WTC11 (cell line): ENCODE data around the gene DHX40. TPM values are rescaled to one million over a fixed set of nuclear protein-coding genes. Genes with fewer than 3 reads are reported as not detected.

Source experiments
- ATAC-seq: fragments of 200-7000 bp; cut with Tn5 transposase; 2 replicates; pipeline ENCODE4 v1.10.0; 2021; ENCODE audit warnings: mild to moderate bottlenecking, moderate library complexity
- CTCF ChIA-PET: fragments of 300-600 bp; sonication (Branson Sonifier 250); formaldehyde crosslinking; loops from one replicate; lab custom pipeline; 2021; ENCODE audit warnings: antibody characterized with exemption; lab: Charles Lee
- POLR2A ChIA-PET: fragments of 350-600 bp; sonication (Branson Sonifier 250); formaldehyde crosslinking; loops from one replicate; lab custom pipeline; 2021; ENCODE audit warnings: antibody characterized with exemption; lab: Charles Lee
- DNase-seq: peaks from one replicate; pipeline ENCODE4 v3.0.0; 2021; ENCODE audit warnings: low spot score
- H3K27ac Mint-ChIP-seq: 2 replicates; pipeline ENCODE4 v1.8.0; 2021; ENCODE audit warnings: mixed read lengths
- H3K27me3 Mint-ChIP-seq: 2 replicates; pipeline ENCODE4 v1.8.0; 2021; ENCODE audit warnings: low read depth, mild to moderate bottlenecking, moderate library complexity, mixed read lengths
- H3K36me3 Mint-ChIP-seq: 2 replicates; pipeline ENCODE4 v1.8.0; 2021; ENCODE audit warnings: mixed read lengths
- H3K4me1 Mint-ChIP-seq: 2 replicates; pipeline ENCODE4 v1.8.0; 2022; ENCODE audit warnings: mixed read lengths
- H3K4me3 Mint-ChIP-seq: 2 replicates; pipeline ENCODE4 v1.8.0; 2021; ENCODE audit warnings: mild to moderate bottlenecking, moderate library complexity, mixed read lengths
- H3K9me3 Mint-ChIP-seq: 2 replicates; pipeline ENCODE4 v1.8.0; 2021; ENCODE audit warnings: mixed read lengths
- ATF1 ChIP-seq: sonication (generic); formaldehyde crosslinking; IDR thresholded peaks from 2 replicates; pipeline ENCODE4 v1.8.1; 2023; ENCODE audit warnings: mild to moderate bottlenecking, moderate library complexity, missing genetic modification reagents
- ETV6 ChIP-seq: sonication (generic); formaldehyde crosslinking; IDR thresholded peaks from 2 replicates; pipeline ENCODE4 v1.8.1; 2022; ENCODE audit warnings: mild to moderate bottlenecking, missing genetic modification reagents
- GABPB1 ChIP-seq: sonication (generic); formaldehyde crosslinking; IDR thresholded peaks from 2 replicates; pipeline ENCODE4 v1.8.1; 2023; ENCODE audit warnings: mild to moderate bottlenecking, missing genetic modification reagents
- SOX15 ChIP-seq: fragments of 250-450 bp; sonication (Bioruptor Pico); IDR thresholded peaks from 2 replicates; pipeline ENCODE4 v1.9.0; 2021; ENCODE audit warnings: mild to moderate bottlenecking
- ZNF396 ChIP-seq: fragments of 250-450 bp; sonication (Bioruptor Pico); IDR thresholded peaks from 2 replicates; pipeline ENCODE4 v1.8.0; 2021; ENCODE audit warnings: mild to moderate bottlenecking, moderate library complexity, borderline replicate concordance
- total RNA-seq: library from RNA; stranded (reverse); gene quantifications from 3 replicates; pipeline ENCODE4 v1.2.3, GENCODE V29; 2021
- TF ChIP-seq, protein P1 (sequence below): sonication (generic); formaldehyde crosslinking; conservative IDR thresholded peaks from 2 replicates; pipeline ENCODE4 v1.8.1; 2023; ENCODE audit warnings: mild to moderate bottlenecking, low read depth, missing genetic modification reagents, moderate library complexity
- TF ChIP-seq, protein P2 (sequence below): sonication (generic); formaldehyde crosslinking; IDR thresholded peaks from 2 replicates; pipeline ENCODE4 v1.8.0; 2022; ENCODE audit warnings: mild to moderate bottlenecking, missing genetic modification reagents
- TF ChIP-seq, protein P3 (sequence below): sonication (generic); formaldehyde crosslinking; IDR thresholded peaks from 2 replicates; pipeline ENCODE4 v1.8.1; 2022; ENCODE audit warnings: missing genetic modification reagents, borderline replicate concordance
- TF ChIP-seq, protein P4 (sequence below): sonication (generic); formaldehyde crosslinking; IDR thresholded peaks from 2 replicates; pipeline ENCODE4 v1.8.0; 2022; ENCODE audit warnings: mild to moderate bottlenecking, missing genetic modification reagents
- TF ChIP-seq, protein P5 (sequence below): sonication (generic); formaldehyde crosslinking; IDR thresholded peaks from 2 replicates; pipeline ENCODE4 v1.8.1; 2023; ENCODE audit warnings: mild to moderate bottlenecking, missing genetic modification reagents, moderate library complexity
- TF ChIP-seq, protein P6 (sequence below): fragments of 250-450 bp; sonication (Bioruptor Pico); IDR thresholded peaks from 2 replicates; pipeline ENCODE4 v1.9.0; 2021; ENCODE audit warnings: mild to moderate bottlenecking, borderline replicate concordance
- TF ChIP-seq, protein P7 (sequence below): sonication (generic); formaldehyde crosslinking; IDR thresholded peaks from 2 replicates; pipeline ENCODE4 v1.8.1; 2022; ENCODE audit warnings: low read depth, missing genetic modification reagents, borderline replicate concordance
- TF ChIP-seq, protein P8 (sequence below): sonication (generic); formaldehyde crosslinking; IDR thresholded peaks from 2 replicates; pipeline ENCODE4 v1.8.1; 2023; ENCODE audit warnings: mild to moderate bottlenecking, missing genetic modification reagents

The DHX40 gene
- total RNA-seq, 1 experiment from 2014 or later, result 26.9 TPM

DNA sequence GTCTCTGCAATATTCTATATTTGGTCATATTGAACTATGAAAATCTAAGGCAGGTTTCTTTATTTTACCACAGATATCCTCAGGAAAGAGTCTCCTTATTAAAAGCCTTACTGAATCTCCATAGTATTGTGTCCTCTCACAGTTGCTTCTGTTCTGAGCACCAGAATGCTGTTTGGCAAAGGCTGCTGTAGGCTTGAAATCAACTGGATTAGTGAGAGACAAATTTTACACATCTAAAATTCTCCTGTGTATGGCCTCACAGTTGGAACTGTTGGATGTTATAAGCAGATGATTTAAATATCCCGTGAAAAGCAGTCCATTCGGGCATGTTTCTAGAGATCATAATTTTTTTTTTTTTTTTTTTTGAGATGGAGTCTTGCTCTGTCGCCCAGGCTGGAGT, 63.8 kb downstream of the DHX40 start (continued):
- TF ChIP-seq, protein P1, sequence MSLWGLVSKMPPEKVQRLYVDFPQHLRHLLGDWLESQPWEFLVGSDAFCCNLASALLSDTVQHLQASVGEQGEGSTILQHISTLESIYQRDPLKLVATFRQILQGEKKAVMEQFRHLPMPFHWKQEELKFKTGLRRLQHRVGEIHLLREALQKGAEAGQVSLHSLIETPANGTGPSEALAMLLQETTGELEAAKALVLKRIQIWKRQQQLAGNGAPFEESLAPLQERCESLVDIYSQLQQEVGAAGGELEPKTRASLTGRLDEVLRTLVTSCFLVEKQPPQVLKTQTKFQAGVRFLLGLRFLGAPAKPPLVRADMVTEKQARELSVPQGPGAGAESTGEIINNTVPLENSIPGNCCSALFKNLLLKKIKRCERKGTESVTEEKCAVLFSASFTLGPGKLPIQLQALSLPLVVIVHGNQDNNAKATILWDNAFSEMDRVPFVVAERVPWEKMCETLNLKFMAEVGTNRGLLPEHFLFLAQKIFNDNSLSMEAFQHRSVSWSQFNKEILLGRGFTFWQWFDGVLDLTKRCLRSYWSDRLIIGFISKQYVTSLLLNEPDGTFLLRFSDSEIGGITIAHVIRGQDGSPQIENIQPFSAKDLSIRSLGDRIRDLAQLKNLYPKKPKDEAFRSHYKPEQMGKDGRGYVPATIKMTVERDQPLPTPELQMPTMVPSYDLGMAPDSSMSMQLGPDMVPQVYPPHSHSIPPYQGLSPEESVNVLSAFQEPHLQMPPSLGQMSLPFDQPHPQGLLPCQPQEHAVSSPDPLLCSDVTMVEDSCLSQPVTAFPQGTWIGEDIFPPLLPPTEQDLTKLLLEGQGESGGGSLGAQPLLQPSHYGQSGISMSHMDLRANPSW (CRISPR knock-in tag), result no peak
- TF ChIP-seq, protein P2, sequence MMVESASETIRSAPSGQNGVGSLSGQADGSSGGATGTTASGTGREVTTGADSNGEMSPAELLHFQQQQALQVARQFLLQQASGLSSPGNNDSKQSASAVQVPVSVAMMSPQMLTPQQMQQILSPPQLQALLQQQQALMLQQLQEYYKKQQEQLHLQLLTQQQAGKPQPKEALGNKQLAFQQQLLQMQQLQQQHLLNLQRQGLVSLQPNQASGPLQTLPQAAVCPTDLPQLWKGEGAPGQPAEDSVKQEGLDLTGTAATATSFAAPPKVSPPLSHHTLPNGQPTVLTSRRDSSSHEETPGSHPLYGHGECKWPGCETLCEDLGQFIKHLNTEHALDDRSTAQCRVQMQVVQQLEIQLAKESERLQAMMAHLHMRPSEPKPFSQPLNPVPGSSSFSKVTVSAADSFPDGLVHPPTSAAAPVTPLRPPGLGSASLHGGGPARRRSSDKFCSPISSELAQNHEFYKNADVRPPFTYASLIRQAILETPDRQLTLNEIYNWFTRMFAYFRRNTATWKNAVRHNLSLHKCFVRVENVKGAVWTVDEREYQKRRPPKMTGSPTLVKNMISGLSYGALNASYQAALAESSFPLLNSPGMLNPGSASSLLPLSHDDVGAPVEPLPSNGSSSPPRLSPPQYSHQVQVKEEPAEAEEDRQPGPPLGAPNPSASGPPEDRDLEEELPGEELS (CRISPR knock-in tag), result no peak
- TF ChIP-seq, protein P3, sequence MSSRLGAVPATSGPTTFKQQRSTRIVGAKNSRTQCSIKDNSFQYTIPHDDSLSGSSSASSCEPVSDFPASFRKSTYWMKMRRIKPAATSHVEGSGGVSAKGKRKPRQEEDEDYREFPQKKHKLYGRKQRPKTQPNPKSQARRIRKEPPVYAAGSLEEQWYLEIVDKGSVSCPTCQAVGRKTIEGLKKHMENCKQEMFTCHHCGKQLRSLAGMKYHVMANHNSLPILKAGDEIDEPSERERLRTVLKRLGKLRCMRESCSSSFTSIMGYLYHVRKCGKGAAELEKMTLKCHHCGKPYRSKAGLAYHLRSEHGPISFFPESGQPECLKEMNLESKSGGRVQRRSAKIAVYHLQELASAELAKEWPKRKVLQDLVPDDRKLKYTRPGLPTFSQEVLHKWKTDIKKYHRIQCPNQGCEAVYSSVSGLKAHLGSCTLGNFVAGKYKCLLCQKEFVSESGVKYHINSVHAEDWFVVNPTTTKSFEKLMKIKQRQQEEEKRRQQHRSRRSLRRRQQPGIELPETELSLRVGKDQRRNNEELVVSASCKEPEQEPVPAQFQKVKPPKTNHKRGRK (CRISPR knock-in tag), result no peak
- TF ChIP-seq, protein P4, sequence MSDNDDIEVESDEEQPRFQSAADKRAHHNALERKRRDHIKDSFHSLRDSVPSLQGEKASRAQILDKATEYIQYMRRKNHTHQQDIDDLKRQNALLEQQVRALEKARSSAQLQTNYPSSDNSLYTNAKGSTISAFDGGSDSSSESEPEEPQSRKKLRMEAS (CRISPR knock-in tag), result no peak

DNA sequence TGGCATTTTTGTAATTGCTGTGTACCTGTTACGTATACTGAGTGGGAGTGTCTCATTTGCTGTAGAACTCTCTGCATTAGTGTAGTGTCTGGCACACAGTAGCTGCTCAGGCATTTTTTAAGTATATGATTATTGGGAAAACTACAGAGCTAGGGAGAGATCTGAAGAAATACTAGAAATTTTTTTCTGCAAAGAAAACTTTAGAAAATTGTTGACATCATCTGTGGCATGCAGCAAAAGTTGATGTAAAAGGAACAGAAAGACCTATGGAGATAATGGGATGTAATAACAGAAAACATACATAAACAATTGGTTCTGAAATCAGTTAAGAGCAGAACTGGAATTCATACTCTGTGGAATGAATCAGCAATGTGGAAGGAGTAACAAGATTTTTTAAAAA, 65.9 kb downstream of the DHX40 start:
- peaks cover 24% of the 10 kb centered on the region for H3K4me1 Mint-ChIP-seq
- H3K27ac Mint-ChIP-seq, result peak overlapping the region; percentile 59; the same call in 1 of the 2 replicates
- DNase-seq, result no peak
- no peak overlapping the region for H3K4me3 Mint-ChIP-seq
- ChIA-PET CTCF (no interaction called here), POLR2A (no interaction called here)
- no peak for ATAC-seq
- peaks cover 11% of the 10 kb centered on the region for H3K9me3 Mint-ChIP-seq
- H3K27me3 Mint-ChIP-seq, result no peaks in the 10 kb centered on the region
- peaks cover 26% of the 10 kb centered on the region for H3K36me3 Mint-ChIP-seq
- TF ChIP-seq, protein P3 (CRISPR knock-in tag), result no peak
- TF ChIP-seq ETV6 (CRISPR knock-in tag), result no peak
- TF ChIP-seq ZNF396 (CRISPR knock-in tag), result no peak
- no peak for TF ChIP-seq SOX15 (CRISPR knock-in tag)
- no peak for TF ChIP-seq ATF1 (CRISPR knock-in tag)
- TF ChIP-seq, protein P1 (CRISPR knock-in tag), result no peak
- TF ChIP-seq, protein P5, sequence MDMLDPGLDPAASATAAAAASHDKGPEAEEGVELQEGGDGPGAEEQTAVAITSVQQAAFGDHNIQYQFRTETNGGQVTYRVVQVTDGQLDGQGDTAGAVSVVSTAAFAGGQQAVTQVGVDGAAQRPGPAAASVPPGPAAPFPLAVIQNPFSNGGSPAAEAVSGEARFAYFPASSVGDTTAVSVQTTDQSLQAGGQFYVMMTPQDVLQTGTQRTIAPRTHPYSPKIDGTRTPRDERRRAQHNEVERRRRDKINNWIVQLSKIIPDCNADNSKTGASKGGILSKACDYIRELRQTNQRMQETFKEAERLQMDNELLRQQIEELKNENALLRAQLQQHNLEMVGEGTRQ (CRISPR knock-in tag), result no peak
- no peak for TF ChIP-seq GABPB1
- TF ChIP-seq, protein P6, sequence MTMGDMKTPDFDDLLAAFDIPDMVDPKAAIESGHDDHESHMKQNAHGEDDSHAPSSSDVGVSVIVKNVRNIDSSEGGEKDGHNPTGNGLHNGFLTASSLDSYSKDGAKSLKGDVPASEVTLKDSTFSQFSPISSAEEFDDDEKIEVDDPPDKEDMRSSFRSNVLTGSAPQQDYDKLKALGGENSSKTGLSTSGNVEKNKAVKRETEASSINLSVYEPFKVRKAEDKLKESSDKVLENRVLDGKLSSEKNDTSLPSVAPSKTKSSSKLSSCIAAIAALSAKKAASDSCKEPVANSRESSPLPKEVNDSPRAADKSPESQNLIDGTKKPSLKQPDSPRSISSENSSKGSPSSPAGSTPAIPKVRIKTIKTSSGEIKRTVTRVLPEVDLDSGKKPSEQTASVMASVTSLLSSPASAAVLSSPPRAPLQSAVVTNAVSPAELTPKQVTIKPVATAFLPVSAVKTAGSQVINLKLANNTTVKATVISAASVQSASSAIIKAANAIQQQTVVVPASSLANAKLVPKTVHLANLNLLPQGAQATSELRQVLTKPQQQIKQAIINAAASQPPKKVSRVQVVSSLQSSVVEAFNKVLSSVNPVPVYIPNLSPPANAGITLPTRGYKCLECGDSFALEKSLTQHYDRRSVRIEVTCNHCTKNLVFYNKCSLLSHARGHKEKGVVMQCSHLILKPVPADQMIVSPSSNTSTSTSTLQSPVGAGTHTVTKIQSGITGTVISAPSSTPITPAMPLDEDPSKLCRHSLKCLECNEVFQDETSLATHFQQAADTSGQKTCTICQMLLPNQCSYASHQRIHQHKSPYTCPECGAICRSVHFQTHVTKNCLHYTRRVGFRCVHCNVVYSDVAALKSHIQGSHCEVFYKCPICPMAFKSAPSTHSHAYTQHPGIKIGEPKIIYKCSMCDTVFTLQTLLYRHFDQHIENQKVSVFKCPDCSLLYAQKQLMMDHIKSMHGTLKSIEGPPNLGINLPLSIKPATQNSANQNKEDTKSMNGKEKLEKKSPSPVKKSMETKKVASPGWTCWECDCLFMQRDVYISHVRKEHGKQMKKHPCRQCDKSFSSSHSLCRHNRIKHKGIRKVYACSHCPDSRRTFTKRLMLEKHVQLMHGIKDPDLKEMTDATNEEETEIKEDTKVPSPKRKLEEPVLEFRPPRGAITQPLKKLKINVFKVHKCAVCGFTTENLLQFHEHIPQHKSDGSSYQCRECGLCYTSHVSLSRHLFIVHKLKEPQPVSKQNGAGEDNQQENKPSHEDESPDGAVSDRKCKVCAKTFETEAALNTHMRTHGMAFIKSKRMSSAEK, result no peak
- TF ChIP-seq, protein P7, sequence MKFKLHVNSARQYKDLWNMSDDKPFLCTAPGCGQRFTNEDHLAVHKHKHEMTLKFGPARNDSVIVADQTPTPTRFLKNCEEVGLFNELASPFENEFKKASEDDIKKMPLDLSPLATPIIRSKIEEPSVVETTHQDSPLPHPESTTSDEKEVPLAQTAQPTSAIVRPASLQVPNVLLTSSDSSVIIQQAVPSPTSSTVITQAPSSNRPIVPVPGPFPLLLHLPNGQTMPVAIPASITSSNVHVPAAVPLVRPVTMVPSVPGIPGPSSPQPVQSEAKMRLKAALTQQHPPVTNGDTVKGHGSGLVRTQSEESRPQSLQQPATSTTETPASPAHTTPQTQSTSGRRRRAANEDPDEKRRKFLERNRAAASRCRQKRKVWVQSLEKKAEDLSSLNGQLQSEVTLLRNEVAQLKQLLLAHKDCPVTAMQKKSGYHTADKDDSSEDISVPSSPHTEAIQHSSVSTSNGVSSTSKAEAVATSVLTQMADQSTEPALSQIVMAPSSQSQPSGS (CRISPR knock-in tag), result no peak
- TF ChIP-seq, protein P8, sequence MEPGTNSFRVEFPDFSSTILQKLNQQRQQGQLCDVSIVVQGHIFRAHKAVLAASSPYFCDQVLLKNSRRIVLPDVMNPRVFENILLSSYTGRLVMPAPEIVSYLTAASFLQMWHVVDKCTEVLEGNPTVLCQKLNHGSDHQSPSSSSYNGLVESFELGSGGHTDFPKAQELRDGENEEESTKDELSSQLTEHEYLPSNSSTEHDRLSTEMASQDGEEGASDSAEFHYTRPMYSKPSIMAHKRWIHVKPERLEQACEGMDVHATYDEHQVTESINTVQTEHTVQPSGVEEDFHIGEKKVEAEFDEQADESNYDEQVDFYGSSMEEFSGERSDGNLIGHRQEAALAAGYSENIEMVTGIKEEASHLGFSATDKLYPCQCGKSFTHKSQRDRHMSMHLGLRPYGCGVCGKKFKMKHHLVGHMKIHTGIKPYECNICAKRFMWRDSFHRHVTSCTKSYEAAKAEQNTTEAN (CRISPR knock-in tag), result no peak
